DND-41 (cell line): ENCODE data around the gene CFAP91.

Source experiments
- CTCF ChIP-seq: IDR thresholded peaks from 2 replicates; pipeline ENCODE4 v1.5.1; 2012; ENCODE audit warnings: borderline replicate concordance, low read length, moderate library complexity, mild to moderate bottlenecking; ENCODE audit not compliant: poor library complexity, severe bottlenecking; ENCODE audit errors: extremely low read depth
- EZH2 ChIP-seq: IDR thresholded peaks from 3 replicates; pipeline ENCODE4 v1.6.1; 2012; ENCODE audit warnings: borderline replicate concordance, low read depth, mild to moderate bottlenecking, moderate library complexity, low read length, inconsistent platforms; ENCODE audit not compliant: severe bottlenecking

- TF ChIP-seq CTCF, result no peak
- TF ChIP-seq EZH2, result no peak
These were observed 25.8 kb upstream of the CFAP91 start, which contains the start of gene COX17 for GRCh38 chr3:119676771-119677640.
